Measurements from ENCODE around the gene ARMC7.

GRCh38 chr17:75068750-75069149, 41.0 kb upstream of the ARMC7 start:
- TF ChIP-seq CTCF (optimal IDR thresholded peaks at IDR 0.05 in 1 of 3, IDR thresholded peaks at IDR 0.05 in 1 of 3, conservative IDR thresholded peaks at IDR 0.05 in 1 of 3; ENCODE audit: extremely low read depth in 1 of 3, insufficient read depth in 2 of 3, low read length in 3 of 3) (no peak), EZH2 (IDR thresholded peaks at IDR 0.05; ENCODE audit: low read length) (no peak)
